Parathyroid adenoma (tissue), 2 donors: ENCODE measurements around the gene MAFF.

Experiments
- H2AFZ ChIP-seq: fragments of 300-600 bp; sonication (generic); one replicate; pipeline ENCODE4 v1.7.0; 2017; ENCODE audit warnings: antibody characterized with exemption, mild to moderate bottlenecking
- H3K27ac ChIP-seq: fragments of 300-600 bp; sonication (generic); one replicate; pipeline ENCODE4 v1.7.0; 2017
- H3K27me3 ChIP-seq: fragments of 300-600 bp; sonication (generic); one replicate; pipeline ENCODE4 v1.7.0; 2017; ENCODE audit warnings: low read length; ENCODE audit not compliant: control insufficient read depth, insufficient read depth
- H3K36me3 ChIP-seq: fragments of 300-600 bp; sonication (generic); one replicate; pipeline ENCODE4 v1.7.0; 2017; ENCODE audit warnings: low read length; ENCODE audit not compliant: control insufficient read depth, insufficient read depth
- H3K4me1 ChIP-seq: fragments of 300-600 bp; sonication (generic); one replicate; pipeline ENCODE4 v1.7.0; 2017; ENCODE audit warnings: control low read depth
- H3K4me2 ChIP-seq: fragments of 300-600 bp; sonication (generic); one replicate; pipeline ENCODE4 v1.7.0; 2017; ENCODE audit warnings: low read length
- H3K4me3 ChIP-seq: fragments of 300-600 bp; sonication (generic); one replicate; pipeline ENCODE4 v1.7.0; 2017; ENCODE audit warnings: low read depth, low read length
- H3K79me2 ChIP-seq: fragments of 300-600 bp; sonication (generic); one replicate; pipeline ENCODE4 v1.7.0; 2017; ENCODE audit warnings: control low read depth
- H3K9ac ChIP-seq: fragments of 300-600 bp; sonication (generic); one replicate; pipeline ENCODE4 v1.7.0; 2017; ENCODE audit warnings: mild to moderate bottlenecking
- H3K9me3 ChIP-seq: fragments of 300-600 bp; sonication (generic); one replicate; pipeline ENCODE4 v1.7.0; 2017; ENCODE audit warnings: low read length; ENCODE audit not compliant: control insufficient read depth
- CTCF ChIP-seq: fragments of 300-600 bp; sonication (generic); IDR thresholded peaks from one replicate; pipeline ENCODE4 v1.7.0; 2017; ENCODE audit warnings: antibody characterized with exemption, mild to moderate bottlenecking
- donor health status: primary hyperparathyroidism.

MAFF gene

GRCh38 chr22:38169116-38169515 lies 32.7 kb upstream of the MAFF start:
- no peaks in the 10 kb centered on the region for H3K79me2 ChIP-seq
- no peak overlapping the region for H3K27ac ChIP-seq
- no peak overlapping the region for H2AFZ ChIP-seq
- no peaks in the 10 kb centered on the region for H3K36me3 ChIP-seq
- H3K4me3 ChIP-seq: no peak overlapping the region
- H3K9ac ChIP-seq: no peak overlapping the region
- no peaks in the 10 kb centered on the region for H3K27me3 ChIP-seq
- no peaks in the 10 kb centered on the region for H3K9me3 ChIP-seq
- H3K4me2 ChIP-seq: no peak overlapping the region
- no peak for TF ChIP-seq CTCF
- H3K4me1 ChIP-seq: no peaks in the 10 kb centered on the region

GRCh38 chr22:38170469-38170868 lies 31.3 kb upstream of the MAFF start:
- Histone ChIP-seq H3K36me3 (no peaks in the 10 kb centered on the region), H3K4me3 (no peak overlapping the region), H3K9me3 (no peaks in the 10 kb centered on the region), H3K4me2 (no peak overlapping the region), H3K4me1 (no peaks in the 10 kb centered on the region), H3K27ac (no peak overlapping the region), H3K9ac (no peak overlapping the region), H3K27me3 (no peaks in the 10 kb centered on the region), H2AFZ (no peak overlapping the region), H3K79me2 (no peaks in the 10 kb centered on the region)
- no peak for TF ChIP-seq CTCF

- no peak overlapping the region for H3K9ac ChIP-seq
- H3K9me3 ChIP-seq: no peaks in the 10 kb centered on the region
- TF ChIP-seq CTCF: no peak
- no peak overlapping the region for H3K4me2 ChIP-seq
- H3K79me2 ChIP-seq: no peaks in the 10 kb centered on the region
- no peaks in the 10 kb centered on the region for H3K4me1 ChIP-seq
- H3K27me3 ChIP-seq: no peaks in the 10 kb centered on the region
- H2AFZ ChIP-seq: no peak overlapping the region
- no peaks in the 10 kb centered on the region for H3K36me3 ChIP-seq
- no peak overlapping the region for H3K4me3 ChIP-seq
- no peak overlapping the region for H3K27ac ChIP-seq
These were observed 29.6 kb upstream of the MAFF start for GRCh38 chr22:38171927-38172831.

- H2AFZ ChIP-seq: no peak overlapping the region
- H3K27ac ChIP-seq: no peak overlapping the region
- H3K27me3 ChIP-seq: no peaks in the 10 kb centered on the region
- H3K9ac ChIP-seq: no peak overlapping the region
- no peak overlapping the region for H3K4me3 ChIP-seq
- no peaks in the 10 kb centered on the region for H3K36me3 ChIP-seq
- TF ChIP-seq CTCF: no peak
- no peaks in the 10 kb centered on the region for H3K79me2 ChIP-seq
- no peaks in the 10 kb centered on the region for H3K4me1 ChIP-seq
- H3K9me3 ChIP-seq: no peaks in the 10 kb centered on the region
- no peak overlapping the region for H3K4me2 ChIP-seq
These were observed 28.8 kb upstream of the MAFF start for GRCh38 chr22:38172832-38173640.
